Daoy (cell line): Measurements from ENCODE around the gene ABLIM3. TPM values are rescaled to one million over a fixed set of nuclear protein-coding genes. Genes with fewer than 3 reads are reported as not detected.

ENCODE experiments used
- DNase-seq: peaks from one replicate; pipeline ENCODE4 v3.0.0-alpha.2; 2015; ENCODE audit warnings: low read depth
- total RNA-seq: library from RNA; depleted of rRNA; stranded (reverse); fragments of >200 nt; shearing (Covaris generic); gene quantifications from 2 replicates; pipeline ENCODE4 v1.2.3, GENCODE V29; 2014

The ABLIM3 gene
- total RNA-seq, 1 experiment from 2014 or later: 10.6 TPM

DNA sequence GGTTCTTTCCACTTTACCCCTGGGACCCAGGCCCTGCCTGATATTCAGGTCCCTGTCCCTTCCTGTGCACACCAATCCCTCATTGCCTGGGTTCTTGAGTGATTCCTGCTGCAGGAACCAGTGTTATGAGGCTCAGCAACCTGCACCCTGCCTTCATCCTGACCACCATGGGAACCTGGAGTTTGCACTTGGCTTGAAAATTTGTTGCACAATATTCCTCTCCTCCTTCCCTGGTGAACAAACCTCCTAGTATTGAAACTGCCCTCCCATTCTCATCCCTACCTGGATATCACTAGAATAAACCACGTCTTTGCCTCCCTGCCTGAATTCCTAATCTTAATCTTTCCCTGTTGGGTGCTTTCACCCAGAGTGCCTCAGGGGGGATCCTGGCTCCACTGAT is 78.3 kb downstream of the ABLIM3 start:
- no peak for DNase-seq

DNA sequence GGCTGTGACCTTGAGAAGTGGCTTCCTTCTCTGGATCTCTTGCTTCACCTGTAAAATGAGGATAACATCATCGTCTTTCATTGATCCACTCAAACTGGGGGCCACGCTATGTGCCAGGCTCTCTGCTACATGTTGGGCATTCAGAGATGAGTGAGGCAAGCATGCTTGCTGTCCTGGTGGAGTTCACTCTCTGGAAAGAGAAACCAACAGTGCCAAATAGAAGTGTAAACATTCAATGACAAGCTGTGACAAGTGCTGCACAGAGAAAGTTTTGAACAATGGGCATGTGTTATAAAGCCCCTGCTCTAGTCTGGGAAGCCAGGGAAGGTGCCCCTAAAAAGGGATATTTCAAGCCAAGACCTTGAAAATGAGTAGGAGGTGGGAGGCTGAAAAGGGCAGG is 79.5 kb downstream of the ABLIM3 start:
- no peak for DNase-seq

DNA sequence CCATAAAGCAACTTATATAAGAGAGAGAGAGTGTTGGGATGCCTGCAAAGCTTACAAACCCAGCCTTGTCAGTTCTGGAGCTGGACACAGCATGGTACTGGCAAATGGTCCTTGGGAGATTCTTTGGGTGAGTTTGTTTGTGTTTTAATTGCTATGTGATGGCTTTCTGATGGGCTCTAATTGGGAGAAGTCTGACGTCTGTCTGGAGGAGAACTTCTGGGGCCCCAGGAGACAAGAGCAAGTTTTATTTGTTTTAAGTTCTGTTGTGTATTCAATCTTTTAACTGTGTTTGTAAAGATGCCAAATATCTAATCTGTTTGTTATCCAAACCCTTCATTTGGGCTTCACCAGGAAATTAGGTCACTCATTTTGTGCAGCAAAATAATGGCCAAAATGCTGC is 80.0 kb downstream of the ABLIM3 start:
- no peak for DNase-seq

DNA sequence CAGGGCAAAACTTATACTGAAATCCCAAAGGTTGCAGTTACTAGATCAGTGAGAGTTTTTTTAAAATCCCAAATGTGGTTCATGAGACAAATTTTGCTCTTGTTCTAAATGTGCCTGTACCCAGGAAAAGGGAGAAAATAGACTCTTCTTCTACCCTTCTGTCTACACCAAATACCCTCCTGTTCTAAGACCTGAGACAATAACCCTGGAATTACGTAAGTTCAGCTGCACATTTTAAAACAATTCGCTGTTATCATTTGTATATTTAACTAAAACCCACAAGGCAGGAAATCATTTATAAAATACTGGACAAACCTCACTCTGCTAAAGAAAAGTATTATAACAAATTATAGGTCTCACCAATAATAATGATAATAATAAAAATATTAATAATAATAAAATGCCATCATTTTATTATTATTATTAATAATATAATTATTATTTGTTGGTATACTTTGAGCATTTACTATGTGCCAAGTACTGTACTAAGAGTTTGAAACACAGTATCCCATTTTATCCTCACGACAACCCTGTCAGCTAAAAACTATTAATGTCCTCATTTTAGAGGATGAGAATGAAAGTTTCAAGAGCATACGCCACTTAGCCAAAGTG is 80.5 kb downstream of the ABLIM3 start:
- DNase-seq: no peak

DNA sequence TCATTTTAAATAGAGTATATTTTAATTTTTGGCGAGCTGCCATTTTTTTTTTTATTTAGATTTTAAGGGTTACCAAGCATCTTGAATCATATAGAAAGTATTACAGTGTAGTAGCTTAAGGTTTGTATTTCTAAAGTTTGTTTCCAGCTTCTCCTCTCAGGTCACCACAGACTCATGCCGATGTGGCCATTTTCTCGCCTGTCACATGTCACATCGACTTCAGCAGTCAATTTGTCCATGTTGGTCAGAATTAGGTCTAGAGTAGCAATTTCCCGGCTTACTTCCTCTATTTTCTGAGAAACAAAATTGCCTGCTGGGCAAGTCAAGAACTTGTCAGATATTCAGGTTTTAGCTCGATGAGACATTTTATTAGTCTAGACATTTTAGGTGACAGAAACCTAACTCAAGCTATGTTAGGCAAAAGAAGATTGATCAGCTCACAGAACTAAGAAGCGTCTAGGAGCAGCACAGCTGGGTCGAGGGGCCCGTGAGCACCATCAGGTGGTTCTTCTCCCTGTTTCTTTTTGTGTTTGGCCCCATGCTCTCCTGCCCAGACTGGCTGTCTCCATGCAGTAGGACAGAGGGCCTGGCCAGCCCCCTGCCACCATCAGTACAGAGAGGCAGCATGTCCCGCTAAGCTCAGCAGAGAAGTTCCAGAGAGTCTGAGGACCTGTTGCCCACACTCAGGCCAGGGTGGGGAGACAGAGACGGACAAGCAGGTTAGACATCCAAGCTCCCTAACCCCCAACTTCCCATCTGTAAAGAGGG is 82.0 kb downstream of the ABLIM3 start:
- DNase-seq: no peak

DNA sequence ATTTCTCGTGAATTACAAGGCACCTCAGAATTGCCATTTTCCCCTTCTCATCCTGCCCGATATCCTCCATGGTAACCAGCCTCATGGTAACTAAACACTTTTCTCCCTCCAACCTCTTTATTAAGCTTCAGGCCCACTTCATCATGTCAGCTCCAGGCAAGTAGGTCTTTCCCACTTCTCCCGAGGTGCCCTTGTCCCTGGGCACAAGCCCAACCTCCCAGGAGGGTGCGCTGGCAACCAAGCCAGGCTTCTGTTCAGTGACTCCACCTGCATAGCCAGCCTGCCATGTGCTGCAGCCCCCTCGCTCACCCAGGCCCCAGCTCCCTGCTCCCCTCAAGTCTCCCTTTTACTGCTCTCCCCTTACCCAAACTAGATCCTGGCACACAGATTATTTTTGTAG is 83.0 kb downstream of the ABLIM3 start:
- DNase-seq: no peak

DNA sequence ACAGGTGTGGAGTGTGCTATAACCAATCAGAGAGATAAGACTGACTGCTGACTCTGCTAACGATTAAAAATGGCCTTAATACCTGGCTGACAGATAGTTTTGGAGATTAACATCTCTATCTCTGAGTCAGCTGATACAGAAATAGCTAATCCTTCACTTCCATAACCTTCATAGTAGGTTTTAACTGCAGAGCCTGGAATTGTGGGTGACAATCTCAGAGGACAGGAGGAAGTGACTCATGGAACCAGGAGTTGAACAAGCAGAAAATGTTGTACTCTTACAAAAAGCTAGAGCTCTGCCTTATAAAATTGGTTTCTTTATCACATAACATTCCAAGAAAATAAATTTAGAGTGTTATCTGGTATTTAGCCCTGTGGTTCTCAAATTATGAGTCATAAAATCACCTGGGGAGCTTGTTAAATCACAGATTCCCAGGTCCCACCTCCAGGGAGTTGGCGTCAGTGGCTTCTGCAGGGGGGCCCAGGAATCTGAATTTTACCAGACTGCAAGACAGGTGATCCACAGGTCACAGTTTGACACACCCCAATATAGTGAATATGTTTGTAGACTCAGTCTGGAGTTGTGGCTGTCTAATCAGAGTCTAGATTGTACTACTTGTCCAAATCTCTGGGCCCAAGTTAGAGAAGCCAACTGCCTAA is 86.0 kb downstream of the ABLIM3 start:
- peak; percentile 66 for DNase-seq

DNA sequence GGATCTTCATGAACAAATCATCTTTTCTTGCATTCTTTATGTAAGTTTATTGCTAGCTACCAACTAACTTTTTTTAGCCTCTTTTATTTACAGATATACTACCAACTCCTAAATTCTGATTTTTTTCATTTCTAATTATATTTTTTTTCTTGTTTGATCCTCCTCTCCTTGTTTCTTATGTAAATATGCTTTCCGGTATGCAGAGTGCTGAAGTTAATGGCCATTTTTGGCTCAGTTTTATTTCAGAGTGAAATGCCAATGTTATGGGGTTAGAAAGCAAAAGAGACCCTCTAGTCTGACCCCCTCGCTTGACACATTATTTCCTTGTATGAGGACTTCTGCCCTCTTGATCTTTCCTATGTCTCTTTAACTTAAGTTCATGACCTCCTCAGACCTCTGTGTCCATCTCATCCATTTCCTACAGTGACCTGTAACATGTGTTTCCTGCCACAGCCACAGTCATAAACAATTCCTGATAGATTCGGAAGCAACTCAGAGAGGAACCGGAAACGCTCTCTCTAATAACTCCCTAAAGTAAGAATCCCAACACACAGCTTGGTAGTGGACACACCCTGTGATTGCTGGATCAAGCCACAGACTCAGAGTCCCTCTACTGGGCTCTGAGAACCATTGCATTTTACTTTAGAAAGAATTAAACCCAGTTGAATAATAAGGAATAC is 87.5 kb downstream of the ABLIM3 start:
- DNase-seq: peak; percentile 86

DNA sequence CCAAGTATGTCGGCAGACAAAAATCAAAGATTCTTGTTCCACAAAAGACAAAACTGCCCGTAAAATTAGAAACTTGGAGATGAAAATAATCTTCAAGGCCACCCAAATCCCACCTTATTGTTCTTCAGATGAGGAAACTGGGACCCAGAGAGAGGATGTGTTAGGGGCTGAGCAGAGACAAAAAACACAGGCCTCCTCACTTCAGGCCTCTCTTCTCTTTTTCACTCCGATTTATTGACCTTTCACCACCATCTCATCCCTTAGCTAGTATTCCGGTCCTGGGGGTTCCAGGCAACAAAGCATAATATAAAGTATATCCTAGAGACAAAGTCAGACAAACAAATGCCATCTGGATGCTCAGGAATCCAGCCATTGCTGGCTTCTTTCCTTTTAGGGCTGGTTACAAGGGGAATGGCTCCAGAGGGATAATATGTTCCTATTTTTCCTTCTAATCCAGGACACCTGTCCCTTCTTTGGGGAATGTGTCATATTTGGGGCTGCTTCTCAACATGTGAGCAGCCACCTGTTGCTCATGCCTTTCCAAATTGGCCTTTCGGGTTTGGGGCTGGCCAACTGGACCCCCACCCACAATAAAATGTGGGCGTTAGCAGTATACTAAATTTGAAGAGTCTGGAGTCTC is 88.1 kb downstream of the ABLIM3 start:
- no peak for DNase-seq

DNA sequence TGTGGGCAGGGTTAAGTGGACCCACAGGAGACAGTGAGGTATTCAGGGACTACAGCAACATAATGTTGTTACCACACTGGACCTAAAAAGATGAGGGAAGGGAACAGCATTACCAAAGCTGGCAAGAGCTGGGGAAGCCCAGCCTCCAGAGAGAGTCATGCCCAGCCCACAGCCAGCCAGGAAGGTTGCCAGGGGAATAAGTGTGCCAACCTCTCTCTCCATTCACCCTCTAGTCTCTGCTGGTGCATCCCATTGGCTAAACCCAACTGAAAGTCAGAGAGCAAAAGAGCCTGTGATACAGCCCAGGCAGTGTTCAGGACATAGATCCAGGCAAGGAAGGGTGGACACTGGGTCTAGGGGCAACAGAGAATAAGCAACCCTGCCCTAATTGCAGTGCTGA is 94.5 kb downstream of the ABLIM3 start:
- DNase-seq: no peak

DNA sequence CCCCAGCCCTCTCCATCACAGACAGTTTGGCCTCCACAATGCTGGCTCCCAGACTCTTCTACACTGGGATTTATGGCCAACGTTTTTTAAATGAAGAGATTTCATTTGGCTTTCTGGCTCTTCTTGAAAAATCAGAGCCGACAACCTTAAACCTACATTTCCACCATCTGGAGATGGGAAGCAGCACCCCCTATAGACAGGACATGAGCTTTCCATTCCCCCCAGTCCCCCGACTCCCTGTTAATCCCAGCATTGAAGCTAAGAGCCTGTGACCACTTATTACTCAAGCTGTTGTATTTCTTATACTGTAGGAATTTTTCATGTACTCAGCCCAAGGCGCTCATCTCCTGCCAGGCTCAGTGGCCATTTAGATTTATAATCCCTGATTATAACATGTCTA is 96.4 kb downstream of the ABLIM3 start:
- no peak for DNase-seq

DNA sequence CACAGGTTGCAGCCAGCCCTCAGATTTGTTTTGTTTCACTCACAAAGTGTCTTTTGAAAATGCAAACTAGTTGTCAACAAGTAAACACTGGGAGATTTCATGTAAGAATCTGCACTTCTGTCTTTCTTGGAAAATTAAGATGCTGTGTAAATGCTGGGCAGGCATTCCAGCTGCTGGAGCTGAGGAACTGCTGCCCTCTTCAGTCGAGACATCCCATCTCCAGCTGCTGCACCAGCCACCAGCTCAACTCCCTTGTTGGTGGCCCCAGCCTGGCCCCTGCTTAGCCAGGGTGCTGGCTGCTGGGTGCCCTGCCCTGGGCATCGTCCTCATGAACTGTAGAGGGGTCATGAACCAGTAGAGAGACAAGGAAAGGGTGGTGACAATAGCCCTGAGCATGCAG is 97.2 kb downstream of the ABLIM3 start:
- no peak for DNase-seq

DNA sequence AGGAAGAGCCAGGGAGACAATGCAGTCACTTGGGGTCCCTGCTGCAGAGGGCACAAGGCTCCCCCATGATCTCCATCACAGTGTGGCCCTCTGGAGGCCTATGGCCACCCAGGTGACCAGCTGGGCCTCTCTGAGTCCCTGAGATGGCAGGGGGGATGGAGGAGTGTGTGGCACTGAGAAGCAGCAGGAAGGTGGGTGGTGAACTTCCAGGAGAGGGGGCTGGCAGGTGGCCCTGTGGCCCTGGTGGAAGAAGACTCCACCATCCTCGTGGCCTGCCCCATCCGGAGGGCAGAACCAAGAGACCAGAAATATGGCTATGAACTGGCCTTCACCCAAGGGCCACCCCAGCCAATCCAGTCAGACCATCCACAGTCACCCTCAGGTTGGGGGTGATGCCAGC is 98.6 kb downstream of the ABLIM3 start:
- no peak for DNase-seq

DNA sequence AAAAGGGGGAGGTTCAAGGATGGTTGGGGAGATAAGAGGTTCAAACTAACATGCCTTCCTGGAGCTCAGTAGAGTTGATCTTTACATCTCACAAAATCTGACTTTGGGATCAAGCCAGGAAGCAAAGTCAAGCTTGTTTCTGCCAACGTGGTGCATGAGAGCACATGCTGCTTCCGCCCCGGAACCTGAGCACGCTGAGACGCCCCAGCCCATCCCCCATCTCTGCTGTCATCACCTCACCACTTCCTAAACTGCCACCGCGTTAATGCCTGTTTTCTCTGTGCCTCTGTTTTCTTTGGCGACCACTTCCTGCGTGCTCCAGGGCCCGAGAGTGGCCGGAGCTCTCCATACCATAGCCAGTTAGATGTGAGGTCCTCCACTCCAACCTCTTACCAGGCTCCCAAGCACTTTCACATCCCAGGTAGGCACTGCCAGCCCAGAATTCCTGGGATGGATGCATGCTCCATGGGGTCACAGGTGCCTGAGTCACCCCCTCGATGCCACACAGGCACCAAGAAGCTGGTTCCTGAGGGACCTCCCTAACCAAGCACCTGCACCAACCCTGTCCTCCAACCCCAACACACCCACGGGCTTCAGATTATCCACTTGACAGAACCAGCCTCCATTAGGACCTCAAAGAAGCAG is 99.2 kb downstream of the ABLIM3 start:
- no peak for DNase-seq

DNA sequence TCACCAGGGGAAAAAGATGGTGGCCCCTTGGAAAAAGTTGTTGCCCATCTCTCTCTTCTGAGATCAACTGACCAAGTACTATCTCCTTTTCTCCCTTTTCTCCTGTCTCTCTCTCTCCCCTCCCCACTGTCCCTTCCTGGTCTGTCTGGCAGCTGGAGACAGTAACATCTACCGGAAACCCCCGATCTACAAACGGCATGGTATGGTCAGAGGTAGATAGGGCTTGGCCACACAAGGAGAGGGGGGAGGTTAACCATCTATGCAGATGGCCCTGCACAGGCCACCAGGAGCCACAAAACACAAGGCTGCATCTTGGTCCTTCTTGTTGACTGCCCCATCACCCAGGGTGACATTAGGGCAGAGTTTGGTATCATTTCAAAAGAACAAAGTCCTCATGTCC is 101.0 kb downstream of the ABLIM3 start:
- DNase-seq: no peak

DNA sequence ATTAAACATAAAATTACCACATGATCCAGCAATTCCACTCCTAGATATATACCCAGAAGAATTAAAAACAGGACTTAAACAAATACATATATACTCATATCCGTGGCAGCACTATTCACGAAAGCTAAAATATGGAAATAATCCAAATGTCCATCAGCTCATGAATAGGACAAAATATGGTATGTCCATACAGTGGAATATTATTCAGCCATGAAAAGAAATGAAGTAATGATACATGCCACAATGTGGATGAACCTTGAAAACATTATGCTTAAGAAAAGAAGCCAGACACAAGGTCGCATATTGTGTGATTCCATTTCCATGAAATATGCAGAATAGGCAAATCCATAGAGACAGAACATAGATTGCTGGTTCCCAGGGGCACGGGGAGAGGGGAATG is 105.6 kb downstream of the ABLIM3 start:
- no peak for DNase-seq

DNA sequence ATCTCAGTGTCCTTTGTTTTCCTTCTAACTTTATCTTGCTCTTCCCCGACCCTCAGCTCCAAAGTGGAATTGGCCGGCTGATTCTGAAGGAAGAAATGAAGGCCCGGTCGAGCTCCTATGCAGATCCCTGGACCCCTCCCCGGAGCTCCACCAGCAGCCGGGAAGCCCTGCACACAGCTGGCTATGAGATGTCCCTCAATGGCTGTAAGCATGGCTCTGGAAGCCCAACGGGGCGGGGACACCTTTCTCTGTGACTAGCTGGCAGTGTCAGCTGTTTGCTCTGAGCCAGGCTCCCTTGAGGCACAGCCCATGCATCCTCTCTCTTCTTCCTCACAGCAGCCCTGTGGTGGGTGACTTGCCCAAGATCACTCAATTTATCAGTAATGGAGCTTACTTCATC is 106.4 kb downstream of the ABLIM3 start:
- DNase-seq: no peak

DNA sequence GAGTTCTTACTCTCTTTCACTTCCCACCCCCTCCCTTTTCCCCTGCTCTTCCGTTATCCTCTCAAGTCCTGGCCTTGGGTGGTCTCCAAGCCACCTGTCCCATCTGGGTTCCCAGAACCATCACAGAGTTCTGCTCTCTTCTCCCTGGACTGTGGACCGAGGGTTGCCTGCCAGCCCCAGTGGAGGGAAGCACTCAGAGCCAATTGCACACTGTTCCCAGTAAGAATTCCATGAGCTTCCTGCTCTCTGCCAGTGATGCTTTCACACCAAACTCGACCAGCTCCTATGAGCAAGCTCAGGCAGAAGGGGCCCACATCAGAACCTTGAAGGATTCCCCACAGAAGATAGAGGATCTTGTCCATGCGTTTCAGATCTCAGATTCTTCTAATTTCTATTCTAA is 110.3 kb downstream of the ABLIM3 start:
- DNase-seq: no peak

DNA sequence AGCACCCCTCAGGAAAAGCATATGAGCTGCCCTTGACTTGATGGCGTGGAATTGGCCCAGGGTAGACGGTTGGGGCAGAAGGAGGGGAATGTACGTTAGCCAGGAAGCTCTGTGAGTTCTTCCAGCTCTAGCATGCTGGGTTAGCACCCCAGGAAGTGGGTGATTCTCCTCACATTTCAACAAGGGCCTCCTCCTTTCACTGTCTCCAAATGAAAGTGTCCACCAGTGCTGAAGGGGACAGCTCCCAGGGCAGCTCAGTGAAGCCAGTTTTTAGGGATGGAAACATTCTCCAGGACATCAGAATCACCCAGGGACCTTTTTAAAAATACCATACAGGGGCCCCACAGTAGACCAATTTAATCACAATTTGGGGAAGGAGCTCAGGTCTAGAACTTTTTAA is 113.2 kb downstream of the ABLIM3 start:
- DNase-seq: no peak

DNA sequence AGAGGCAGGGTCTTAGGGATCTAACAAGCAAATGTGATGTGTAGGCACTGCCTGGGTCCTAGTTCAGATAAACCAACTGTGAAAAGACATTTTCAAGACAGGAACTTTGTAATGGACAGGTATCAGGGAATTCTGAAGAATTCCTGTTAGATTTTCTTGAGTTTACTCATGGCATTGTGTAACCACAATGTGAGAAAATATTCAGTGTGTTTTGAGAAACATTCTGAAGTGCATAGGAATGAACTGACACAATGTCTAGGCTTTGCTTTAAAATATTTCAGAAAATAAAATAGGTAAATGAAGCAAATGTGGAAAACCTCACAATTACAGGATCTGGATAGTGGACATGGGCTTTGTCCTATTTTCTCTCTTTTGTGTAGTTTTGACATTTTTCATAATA is 115.2 kb downstream of the ABLIM3 start:
- no peak for DNase-seq

DNA sequence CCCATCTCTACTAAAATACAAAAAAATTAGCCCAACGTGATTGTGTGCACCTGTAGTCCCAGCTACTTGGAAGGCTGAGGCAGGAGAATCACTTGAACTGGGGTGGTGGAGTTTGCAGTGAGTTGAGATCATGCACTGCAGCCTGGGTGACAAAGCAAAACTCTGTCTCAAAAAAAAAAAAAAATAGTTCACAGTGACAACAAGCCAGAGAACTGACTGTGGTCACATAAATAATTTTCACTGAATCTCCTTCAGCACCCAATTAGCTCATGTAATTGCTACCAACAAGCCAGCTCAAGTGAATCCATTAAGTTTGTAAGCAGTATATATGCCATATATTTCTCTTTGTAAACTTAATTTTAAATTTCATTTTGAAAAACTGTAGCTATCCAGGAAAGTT is 115.8 kb downstream of the ABLIM3 start:
- DNase-seq: no peak
